Activated B cell treated with CpG ODN at 0.5 μM for 24 hours (primary cell): ENCODE results near the gene FGF23. TPM values are rescaled to one million over a fixed set of nuclear protein-coding genes. Genes with fewer than 3 reads are reported as not detected.

Source experiments
- ATAC-seq: fragments of 200-7000 bp; cut with Tn5 transposase; one replicate; pipeline ENCODE4 v1.10.0; 2021; ENCODE audit warnings: low read depth, mild to moderate bottlenecking, moderate library complexity
- CTCF ChIA-PET: fragments of 350-600 bp; sonication (Branson Sonifier 250); formaldehyde crosslinking; loops from one replicate; lab custom pipeline; 2021; ENCODE audit warnings: antibody characterized with exemption; lab: Charles Lee
- POLR2A ChIA-PET: fragments of 350-600 bp; sonication (Branson Sonifier 250); formaldehyde crosslinking; loops from one replicate; lab custom pipeline; 2021; ENCODE audit warnings: antibody characterized with exemption; lab: Charles Lee
- DNase-seq: peaks from one replicate; pipeline ENCODE4 v3.0.0; 2022
- H3K27ac Mint-ChIP-seq: one replicate; pipeline ENCODE4 v1.8.0; 2020; ENCODE audit warnings: mixed read lengths
- H3K27me3 Mint-ChIP-seq: one replicate; pipeline ENCODE4 v1.8.0; 2021; ENCODE audit warnings: mixed read lengths
- H3K36me3 Mint-ChIP-seq: one replicate; pipeline ENCODE4 v1.8.0; 2021; ENCODE audit warnings: low read depth, mixed read lengths
- H3K4me1 Mint-ChIP-seq: one replicate; pipeline ENCODE4 v1.8.0; 2021; ENCODE audit warnings: mixed read lengths
- H3K4me3 Mint-ChIP-seq: one replicate; pipeline ENCODE4 v1.8.0; 2020; ENCODE audit warnings: mild to moderate bottlenecking, mixed read lengths
- H3K9me3 Mint-ChIP-seq: one replicate; pipeline ENCODE4 v1.8.0; 2020; ENCODE audit warnings: mixed read lengths
- intact Hi-C: fragments of 100-400 bp; cut with micrococcal nuclease; formaldehyde crosslinking; loops from one replicate; pipeline ENCODE4 v1.15.1; 2024
- total RNA-seq: library from RNA; stranded (reverse); gene quantifications from 2 replicates; pipeline ENCODE4 v1.2.3, GENCODE V29; 2022
- TF ChIP-seq, protein P1 (sequence below): fragments of 200-600 bp; IDR thresholded peaks from one replicate; pipeline ENCODE4 v1.8.0; 2022; ENCODE audit warnings: antibody characterized with exemption, mild to moderate bottlenecking

Gene FGF23
- total RNA-seq, 1 donor from 2014 or later: not detected

DNA sequence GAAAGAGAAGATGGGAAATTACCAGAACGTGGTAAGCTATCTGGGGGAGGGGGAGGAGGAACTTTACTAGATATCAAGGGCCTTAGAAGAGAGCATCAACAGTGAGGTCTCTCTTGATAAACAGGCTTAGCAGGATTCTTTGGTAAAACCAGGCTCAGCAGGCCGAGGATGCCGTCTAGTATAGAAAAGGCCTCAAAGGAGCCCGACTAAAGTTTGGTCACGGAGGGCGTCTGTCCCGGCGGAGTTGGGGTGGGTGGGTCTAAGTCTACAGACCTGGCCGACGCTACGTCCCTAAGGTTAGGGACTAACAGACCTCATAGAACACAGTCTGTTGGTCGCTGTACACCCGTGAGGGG lies 59.0 kb downstream of the FGF23 start:
- peak; percentile 51 for ATAC-seq
- TF ChIP-seq, protein P1, sequence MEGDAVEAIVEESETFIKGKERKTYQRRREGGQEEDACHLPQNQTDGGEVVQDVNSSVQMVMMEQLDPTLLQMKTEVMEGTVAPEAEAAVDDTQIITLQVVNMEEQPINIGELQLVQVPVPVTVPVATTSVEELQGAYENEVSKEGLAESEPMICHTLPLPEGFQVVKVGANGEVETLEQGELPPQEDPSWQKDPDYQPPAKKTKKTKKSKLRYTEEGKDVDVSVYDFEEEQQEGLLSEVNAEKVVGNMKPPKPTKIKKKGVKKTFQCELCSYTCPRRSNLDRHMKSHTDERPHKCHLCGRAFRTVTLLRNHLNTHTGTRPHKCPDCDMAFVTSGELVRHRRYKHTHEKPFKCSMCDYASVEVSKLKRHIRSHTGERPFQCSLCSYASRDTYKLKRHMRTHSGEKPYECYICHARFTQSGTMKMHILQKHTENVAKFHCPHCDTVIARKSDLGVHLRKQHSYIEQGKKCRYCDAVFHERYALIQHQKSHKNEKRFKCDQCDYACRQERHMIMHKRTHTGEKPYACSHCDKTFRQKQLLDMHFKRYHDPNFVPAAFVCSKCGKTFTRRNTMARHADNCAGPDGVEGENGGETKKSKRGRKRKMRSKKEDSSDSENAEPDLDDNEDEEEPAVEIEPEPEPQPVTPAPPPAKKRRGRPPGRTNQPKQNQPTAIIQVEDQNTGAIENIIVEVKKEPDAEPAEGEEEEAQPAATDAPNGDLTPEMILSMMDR: no peak
- H3K27ac Mint-ChIP-seq: peak overlapping the region; percentile 90
- H3K36me3 Mint-ChIP-seq: peaks cover 19% of the 10 kb centered on the region
- H3K27me3 Mint-ChIP-seq: no peaks in the 10 kb centered on the region
- peak overlapping the region; percentile 95 for H3K4me3 Mint-ChIP-seq
- peaks cover 32% of the 10 kb centered on the region for H3K4me1 Mint-ChIP-seq
- ChIA-PET CTCF (no interaction called here), POLR2A (interaction anchor here (0.5 to 3.4 kb wide), 4 partner anchors 43 to 450 kb away, joined by 3 to 22 read pairs (median 3); no protein-coding TSS in a partner anchor)
- no peak for DNase-seq
- intact Hi-C loops: loop anchor here (2.0 to 5.0 kb wide), 5 partner anchors 106 to 1244 kb away; partner anchors contain the start of genes AKAP3, NDUFA9 and TSPAN9
- H3K9me3 Mint-ChIP-seq: no peaks in the 10 kb centered on the region

Other genes starting within 250 kb of the FGF23 start
- gene CCND2, start 106.0 kb downstream of the FGF23 start, total RNA-seq: 230 and 237 TPM in 2 replicates
- gene TIGAR, start 58.5 kb downstream of the FGF23 start, total RNA-seq: 10.0 and 10.2 TPM in 2 replicates
- gene FGF6, start 66.1 kb upstream of the FGF23 start, total RNA-seq: not detected in 2 replicates
- 5.6 and 5.9 TPM in 2 replicates for gene RAD51AP1, start 159.2 kb upstream of the FGF23 start, total RNA-seq
- gene DYRK4, start 182.5 kb upstream of the FGF23 start, total RNA-seq: 19.0 and 22.1 TPM in 2 replicates